Activated CD8-positive, alpha-beta memory T cell treated with anti-CD3 and anti-CD28 coated beads for 4 hours (primary cell): ENCODE data around the gene CUL2.
"Not testable (repeated sequence)": the region's sequence is repeated elsewhere in the genome, so short reads cannot be mapped to it uniquely, and the experiment has no call there.

Source experiments
- DNase-seq, 2 donors: peaks; one replicate each; pipeline ENCODE4 v3.0.0-alpha.2; 2020; ENCODE audit warnings: low read depth in 2 of 2

Gene CUL2

DNA sequence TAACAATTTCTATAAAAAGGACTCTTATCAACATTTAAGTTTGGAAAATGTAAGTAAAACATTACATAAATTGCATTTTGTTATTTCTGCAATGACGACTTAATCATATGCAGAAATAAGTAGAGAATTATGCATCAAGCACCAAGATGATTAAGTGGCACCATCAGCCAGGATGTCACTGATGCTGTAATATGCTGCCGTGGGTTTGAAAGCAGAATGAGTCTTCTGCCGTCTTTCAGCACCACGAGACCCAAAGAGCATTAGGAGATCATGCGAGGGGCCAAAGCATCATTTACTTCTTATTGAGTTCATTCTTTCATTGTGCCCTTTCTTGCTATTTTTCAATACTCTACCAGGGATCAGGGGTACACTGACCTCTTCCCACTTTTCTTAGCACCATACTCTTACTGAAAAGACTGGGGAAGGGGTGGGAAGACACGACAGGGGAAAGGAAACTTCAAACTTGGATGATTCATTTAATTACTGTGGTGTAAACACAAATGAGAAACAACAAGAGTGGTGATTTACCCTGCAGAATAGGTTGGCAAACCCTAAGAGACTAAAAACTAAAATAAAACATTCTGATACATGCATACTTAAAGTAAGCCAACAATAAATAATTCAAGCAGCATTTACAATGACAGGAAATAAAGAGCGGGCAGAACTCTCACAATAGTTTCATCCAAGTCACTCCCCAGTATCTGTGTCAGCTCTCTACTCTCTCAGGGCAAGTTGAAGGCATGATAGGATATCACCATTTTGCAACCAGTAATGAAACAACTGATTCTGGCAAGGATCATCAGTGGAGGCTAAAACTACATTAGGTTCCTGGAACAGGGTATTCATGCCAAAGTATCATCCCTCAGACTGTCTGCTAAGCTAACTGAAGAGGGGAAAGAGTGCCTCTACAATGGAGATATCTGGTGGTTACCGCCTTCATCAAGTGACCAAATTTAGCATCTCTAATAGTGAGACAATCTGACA lies 70.8 kb downstream of the CUL2 start:
- DNase-seq = no peak

DNA sequence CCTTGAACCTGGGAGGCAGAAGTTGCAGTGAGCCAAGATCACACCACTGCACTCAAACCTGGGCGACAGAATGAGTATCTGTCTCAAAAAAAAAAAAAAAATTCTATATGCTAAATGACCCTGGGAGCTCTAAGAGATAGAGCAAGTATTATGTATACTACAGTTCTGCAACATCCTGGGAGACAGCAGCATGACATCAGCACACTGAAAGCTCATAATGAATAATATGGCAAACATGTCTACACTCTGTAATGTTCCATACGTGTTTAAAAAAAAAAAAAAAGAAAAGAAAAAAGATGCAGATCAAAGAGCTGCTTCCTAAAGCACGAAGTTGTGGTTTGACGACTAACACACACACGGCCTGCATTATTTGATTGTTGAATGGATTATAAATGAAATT lies 72.5 kb downstream of the CUL2 start:
- DNase-seq = no peak

DNA sequence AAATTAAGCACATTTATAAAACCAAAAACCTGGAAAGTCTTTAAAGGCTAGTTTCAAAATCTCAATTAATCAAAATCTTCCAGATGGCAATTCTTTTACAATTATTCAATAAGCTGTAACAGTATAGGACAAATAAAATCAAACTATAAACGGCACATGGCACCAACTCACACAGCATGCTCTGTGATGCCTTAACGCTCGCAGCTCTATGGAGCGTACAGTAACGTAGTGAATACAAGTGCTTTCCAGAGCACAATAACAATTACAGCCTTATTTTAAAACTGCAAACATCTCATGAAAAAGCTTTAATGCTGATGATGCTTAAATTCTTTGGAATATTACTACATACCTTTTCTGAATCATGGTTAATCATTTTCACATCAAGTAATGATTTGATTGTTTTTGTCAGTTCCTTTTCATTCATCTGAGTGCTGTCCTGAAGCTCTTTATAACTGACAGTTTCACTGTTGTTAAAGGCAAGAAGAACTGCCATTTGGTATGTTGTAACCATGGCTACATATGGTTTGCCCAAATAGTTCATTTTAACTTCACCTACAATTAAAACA lies 74.2 kb downstream of the CUL2 start:
- DNase-seq = no peak

DNA sequence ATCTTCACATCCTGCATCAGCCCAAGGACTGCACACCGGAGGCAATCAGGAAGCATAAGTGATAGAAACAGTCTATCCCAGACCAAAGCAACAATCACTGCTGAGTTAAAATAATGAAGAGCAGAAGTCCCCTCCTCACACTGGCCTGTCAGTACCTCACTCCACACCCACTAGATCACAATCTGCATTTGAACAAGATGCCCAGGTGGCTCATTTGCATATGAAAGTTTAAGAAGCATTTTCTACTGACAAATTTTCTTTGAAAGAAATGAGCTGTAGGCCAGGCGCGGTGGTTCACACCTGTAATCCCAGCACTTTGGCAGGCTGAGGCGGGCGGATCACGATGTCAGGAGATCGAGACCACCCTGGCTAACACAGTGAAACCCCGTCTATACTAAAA lies 77.4 kb downstream of the CUL2 start:
- no peak for DNase-seq

DNA sequence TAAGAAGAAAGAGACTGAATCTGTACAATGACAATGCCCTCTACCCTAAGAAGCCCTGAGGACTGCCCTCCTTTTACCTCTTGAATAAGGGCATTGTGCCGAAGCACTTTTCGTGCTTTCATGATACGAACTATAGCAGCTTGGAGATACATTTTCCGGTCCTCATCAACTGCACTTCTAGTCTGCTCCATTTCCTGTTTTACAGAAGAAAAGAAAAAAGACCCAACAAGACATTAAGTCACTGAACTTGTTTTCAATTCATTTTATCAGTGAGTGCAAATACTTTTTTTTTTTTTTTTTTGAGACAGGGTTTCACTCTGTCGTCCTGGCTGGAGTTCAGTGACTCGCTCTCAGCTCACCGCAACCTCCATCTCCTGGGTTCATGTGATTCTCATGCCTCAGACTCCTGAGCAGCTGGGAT lies 78.4 kb downstream of the CUL2 start:
- DNase-seq = no peak

DNA sequence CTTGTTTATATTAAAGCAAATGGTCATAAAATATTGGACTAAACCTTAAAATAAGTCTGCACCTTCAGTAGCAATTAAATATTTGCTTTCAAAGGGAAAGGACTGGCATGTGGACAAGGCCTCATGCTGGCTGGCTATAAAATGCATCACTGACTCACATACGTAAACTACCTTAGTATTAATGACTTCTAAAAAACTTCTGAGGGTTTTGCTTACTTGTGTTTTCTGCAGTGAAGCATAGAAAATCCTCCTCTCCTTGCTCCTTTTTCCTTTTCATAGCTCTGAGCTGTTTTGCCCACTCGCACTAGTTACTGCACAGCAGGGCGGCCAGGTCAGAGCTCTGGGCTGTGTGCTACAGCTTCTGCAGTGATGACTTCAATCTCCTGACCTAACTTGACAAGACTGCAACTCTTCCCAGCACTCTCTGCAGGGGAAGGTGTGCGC lies 82.3 kb downstream of the CUL2 start:
- no peak for DNase-seq

DNA sequence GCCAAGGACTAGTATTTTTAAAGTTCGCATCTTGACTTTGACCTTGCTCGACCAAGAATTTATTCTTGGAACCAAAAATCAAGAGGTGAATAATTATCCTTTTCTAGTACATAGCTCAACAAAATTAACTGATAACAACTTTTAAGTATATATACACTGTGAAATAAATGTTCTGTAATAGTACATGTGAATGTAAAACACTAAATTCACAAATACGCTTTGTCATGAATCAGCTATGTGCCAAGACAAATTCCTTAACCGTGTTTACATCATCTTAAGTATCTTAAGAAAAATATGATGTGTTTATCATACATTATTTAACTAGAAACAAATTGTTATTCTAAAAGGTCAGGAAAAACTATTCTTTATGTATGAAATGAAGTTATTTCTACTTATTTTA lies 83.3 kb downstream of the CUL2 start:
- DNase-seq = no peak

DNA sequence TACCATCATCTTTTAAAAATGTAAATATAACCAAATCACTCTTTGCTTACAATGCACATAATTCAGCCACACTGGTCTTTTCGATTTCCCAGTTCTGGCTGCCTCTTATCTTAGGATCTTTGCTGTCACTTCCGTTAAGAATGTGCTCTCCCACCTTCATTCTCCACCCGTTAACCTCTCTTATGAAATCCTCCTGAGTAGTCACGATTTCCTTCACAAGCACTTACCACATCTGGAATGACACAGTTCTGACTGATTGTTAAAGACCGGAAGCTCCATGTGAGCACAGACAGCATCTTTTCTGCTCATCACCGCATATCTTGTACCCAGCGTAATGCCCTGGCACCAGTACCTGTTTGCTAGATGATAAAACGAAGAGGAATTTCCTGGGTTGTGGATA lies 84.3 kb downstream of the CUL2 start:
- DNase-seq = no peak

DNA sequence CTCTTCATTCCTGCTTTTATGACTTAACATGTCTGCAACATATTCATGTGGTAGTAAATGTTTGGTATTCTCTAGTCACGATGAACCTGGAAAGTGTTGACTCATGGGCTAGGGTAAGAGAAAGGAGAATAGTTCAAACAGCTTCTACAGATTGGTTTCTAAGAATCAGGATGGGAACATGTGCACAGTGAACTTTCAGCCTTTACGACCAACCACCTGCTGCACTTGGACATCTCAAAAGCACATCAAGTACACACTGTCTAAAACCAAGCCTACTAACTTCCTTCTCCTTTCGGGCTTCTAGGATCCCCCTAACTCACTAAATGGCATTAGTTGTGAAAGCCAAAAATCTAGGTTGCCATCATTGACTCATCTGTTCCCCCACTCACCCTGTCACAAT lies 85.5 kb downstream of the CUL2 start:
- DNase-seq = no peak

DNA sequence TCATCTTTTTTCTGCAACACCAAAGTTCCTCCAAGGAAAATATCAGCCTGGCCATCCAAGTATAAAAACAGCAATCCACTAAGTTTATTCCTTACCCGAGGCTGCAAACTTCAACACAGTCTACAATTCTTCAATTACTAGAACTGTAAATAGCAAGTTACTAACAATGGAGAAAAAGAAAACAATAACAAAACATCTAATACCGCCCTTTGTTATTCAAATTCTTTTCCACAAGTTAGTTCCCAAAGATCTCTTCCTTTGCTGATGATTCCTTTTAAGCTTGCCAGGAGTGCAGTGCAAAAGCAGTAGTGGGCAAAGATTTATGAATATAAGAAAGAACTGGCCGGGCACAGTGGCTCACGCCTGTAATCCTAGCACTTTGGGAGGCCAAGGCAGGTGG lies 86.2 kb downstream of the CUL2 start:
- no peak for DNase-seq

DNA sequence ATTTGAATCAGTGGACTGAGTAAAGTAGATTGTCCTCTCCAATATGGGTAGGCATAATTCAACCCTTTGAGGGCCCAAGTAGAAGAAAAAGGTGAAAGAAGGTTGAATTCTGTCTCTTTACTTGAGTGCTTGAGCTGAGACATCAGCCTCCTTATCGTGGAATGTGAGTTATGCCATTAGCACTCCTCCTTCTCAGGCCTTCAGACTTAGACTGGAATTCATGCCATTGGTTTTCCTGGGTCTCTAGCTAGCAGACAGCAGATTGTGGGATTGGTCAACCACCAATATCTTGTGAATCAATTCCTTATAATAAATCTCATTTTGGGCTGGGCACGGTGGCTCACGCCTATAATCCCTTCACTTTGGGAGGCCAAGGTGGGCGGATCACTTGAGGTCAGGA lies 89.2 kb downstream of the CUL2 start:
- no peak for DNase-seq

DNA sequence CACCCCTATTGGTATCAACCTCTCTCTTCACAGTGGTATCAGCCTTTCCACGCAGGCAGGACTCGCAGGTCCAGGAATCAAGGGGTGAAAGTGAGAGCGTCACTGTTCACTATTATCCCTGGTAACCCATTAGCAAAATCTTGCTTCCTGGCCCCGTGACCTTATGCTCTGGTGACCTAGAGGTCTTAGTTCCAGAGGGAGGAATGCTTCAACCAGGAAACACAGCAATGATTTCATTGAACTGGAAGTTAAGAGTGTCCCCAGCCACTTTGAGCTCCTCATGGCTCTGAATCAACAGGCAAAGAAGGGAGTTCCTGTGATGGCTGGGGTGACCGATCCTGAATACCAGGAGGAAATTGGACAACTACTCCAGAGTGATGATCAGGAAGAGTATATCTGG lies 90.6 kb downstream of the CUL2 start:
- no peak for DNase-seq

DNA sequence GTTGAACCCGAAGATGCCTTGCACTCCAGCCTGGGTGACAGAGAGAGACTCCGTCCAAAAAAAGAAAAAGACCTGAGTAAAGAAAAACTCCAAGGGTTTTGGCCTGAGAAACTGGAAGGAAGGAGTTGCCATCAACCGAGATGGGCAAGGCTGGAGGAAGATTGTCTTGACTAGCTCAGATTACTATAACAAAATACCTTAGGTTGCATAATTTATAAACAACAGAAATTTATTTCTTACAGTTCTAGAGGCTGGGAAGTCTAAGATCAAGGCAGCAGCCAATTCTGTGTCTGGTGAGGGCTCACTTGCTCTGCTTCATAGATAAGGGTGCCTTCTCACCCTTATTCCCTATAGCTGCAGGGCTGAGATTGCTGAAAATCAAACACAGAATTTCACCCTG lies 91.2 kb downstream of the CUL2 start:
- DNase-seq = no peak

DNA sequence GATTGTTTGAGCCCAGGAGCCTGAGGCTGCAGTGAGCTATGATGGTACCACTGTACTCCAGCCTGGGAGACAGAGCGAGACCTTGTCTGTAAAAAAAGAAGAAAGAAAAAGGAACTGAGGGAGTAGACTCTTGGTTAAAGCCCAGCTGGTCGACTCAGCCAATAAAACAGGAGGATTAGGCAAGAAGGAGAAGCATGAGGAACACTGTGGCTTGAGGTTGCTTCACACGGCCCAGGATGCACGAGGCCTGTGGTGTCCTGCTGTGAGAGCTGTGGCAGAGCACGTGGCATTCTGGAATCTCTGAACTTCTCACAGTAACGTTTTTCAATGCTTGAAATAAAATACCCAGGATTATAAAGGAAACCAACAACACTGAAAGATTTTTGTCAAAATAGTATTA lies 93.3 kb downstream of the CUL2 start:
- DNase-seq = no peak

DNA sequence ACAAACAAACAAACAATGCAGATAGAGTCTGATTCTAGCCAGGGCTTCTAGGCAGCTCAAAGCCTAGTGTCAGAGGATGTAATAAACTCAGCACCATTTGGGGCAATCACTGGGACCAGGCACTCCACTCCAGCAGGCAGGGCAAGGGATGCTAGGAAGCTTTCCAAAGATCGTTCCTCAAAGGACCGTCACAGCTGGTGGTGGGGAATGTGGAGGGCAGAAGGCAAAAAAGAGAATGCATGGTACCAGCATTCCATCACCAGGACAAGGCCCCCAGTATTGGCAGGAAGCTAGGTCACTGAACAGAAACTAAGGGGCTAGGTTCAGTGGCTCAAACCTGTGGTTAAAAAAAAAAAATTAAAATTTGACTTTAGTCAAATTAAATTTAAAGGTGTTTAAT lies 94.2 kb downstream of the CUL2 start:
- DNase-seq = no peak

DNA sequence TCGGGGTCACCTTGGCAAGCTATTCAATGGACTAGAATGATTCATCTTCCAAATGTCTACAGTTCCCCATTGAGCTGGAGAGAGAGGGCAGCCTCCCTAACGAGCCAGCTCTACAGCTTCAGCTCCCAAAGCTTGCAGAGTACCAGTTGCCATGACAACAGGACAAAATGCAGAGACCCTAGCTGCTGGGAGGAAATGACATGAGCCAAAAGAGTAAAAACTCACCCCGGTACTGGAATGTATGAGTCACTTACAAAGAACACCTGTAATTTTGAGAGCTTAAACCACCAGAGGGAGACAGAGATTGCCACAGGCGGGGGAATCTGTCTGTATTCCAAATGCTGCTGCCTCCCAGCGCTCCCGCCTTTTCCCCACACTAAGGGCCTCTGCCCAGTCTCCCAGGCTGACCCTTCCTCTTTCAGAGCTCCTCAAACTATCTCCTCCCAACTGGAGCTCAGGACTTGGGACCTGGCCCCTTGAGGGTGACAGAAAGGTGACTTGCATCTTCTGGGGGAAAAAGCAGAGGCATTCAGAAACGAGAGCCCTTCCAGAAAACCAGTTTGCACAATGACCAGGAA lies 95.5 kb downstream of the CUL2 start:
- DNase-seq = peak; percentile 4 to 14

DNA sequence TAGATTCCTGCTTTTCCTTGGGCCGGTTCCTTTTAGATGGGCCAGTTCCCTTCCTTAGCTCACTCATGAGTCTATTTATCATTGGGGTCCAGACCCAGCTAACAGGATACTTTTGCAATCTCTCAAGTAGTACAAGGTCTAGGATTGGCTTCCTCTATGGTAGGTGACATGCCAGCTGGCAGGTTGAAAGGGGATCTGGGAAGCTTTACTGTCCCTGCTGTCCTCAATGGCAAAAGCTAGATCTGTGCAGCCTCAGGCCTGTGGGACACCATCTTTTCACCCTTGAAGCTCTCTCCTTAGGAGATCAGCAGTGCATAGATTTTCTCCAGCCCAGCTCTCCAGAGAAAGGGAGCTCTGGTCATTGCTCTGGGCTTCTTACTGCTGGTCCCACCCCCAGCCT lies 96.4 kb downstream of the CUL2 start:
- DNase-seq = no peak

DNA sequence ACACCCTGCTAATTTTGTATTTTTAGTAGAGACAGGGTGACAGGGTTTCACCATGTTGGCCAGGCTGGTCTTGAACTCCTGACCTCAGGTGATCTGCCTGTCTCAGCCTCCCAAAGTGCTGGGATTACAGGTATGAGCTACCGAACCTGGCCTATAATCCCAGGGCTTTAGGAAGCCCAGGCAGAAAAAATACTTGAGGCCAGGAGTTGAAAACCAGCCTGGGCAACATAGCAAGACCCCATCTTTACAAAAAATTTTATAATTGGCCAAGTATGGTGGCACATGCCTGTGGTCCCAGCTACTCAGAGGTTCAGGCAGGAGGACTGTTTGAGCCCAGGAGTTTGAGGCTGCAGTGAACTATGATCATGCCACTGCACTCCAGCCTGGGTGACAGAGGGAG lies 99.0 kb downstream of the CUL2 start:
- not testable (repeated sequence) for DNase-seq

DNA sequence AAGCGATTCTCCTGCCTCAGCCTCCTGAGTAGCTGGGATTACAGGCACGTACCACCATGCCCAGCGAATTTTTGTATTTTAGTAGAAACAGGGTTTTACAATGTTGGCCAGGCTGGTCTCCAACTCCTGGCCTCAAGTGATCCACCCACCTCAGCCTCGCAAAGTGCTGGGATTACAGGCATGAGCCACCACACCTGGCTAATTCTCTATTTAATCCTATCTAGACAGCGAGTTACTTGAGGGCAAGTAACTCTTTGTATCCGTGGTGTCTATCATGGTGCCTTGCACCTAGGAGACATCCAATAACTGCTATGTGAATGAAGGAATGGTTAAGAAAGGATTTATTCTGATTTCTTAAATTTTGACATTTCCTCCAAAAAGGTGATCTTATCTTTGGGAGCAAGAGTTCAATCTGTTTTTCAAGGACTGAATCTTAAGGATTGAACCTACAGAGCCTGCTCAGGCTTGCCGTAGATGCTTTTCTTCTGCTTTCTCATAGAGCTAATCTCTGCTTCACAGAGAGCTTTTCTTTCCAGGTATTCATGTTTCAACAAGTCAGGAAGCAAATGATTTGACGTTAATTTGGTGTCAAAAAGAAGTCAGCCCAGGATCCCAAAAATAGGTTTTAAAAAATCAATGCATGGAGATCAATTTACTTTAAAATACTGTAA lies 101.6 kb downstream of the CUL2 start:
- DNase-seq = no peak

DNA sequence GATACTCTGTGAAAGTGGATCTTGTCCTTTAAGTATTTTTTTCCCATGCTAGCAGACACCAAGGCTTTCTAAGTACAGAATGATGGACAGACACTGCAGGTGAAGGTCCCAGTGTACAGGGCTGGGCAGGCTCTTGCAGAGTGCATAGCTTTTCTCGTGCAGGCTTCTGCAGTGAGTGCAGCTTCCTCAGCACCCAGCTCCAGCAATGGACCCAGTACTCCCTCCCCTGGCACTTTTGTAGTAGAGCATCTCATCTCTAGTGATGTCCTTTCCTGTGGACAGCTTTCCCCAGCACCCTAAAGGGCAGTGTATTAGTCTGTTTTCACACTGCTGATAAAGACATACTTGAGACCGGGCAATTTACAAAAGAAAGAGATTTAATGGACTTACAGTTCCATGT lies 104.3 kb downstream of the CUL2 start:
- no peak for DNase-seq

DNA sequence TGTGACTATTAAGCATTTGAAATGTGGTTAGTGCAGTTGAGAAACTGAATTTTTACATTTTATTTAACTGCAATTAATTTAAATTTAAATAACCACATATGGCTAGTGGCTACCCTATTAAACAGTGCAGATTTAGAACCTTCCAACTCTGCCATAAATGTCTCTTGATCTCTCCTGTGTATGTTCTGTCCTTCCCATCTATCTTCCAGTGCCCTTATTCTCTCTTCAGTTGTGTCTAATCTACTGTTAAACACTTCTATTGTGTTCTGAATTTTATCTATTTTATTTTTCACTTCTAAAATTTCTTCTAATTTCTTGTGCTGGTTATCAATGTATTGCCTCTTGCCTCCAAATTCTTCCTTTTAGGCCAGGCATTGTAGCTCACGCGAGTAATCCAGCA lies 105.0 kb downstream of the CUL2 start:
- no peak for DNase-seq

DNA sequence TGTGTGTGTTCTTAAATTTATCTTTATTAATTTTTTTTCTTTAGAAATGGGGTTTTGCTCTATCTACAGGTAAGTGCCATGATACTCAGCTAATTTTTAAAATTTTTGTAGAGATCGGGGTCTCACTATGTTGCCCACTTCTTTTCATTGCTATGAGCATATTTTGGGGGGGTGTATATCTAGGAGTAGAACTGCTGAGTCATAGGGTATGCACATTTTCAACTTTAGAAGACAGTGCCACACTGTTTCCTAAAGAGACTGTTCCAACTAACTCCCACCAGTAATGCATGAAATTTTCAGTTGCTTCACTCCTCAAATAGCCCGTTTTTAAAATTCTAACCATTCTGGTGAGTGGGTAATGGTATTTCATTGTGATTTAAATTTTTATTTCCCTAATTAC lies 108.3 kb downstream of the CUL2 start:
- DNase-seq = no peak

DNA sequence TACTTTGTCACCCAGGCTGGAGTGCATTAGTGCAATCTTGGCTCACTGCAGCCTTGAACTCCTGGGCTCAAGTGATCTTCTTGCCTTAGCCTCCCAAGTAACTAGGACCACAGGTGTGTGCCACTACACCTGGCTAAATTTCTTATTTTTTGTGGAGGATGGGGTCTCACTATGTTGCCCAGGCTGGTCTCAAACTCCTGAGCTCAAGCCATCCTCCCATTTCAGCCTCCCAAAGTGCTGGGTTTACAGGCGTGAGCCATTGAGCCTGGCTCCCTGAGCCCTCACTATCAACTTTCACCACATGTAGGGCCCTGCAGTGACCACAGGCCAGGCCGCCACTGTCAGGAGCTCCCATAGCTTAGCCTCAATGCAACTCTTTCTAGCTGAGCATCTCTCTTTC lies 110.2 kb downstream of the CUL2 start:
- DNase-seq = no peak
